Heart left ventricle (tissue), 16 donors: Measurements from ENCODE around the gene SLC6A18. TPM values are rescaled to one million over a fixed set of nuclear protein-coding genes. Genes with fewer than 3 reads are reported as not detected.

Source experiments
- ATAC-seq, 4 donors: fragments of 200-7000 bp; cut with Tn5 transposase; one replicate each; pipeline ENCODE4 v1.9.1; 2020 to 2022; ENCODE audit warnings: moderate library complexity in 4 of 4, mild to moderate bottlenecking in 3 of 4, moderate number of reproducible peaks in 1 of 4
- DNase-seq, 5 donors: peaks; one replicate each; pipeline ENCODE4 v3.0.0-alpha.2; 2020
- H3K27ac ChIP-seq, 12 donors: fragments of 200-600 bp; sonication (generic) in 4 of 12; one replicate each; pipeline versions ENCODE4 v1.5.0 to v1.8.0; 2016 to 2022; ENCODE audit warnings: mild to moderate bottlenecking in 2 of 12
- H3K27me3 ChIP-seq, 9 donors: fragments of 200-600 bp; sonication (generic) in 2 of 9; one replicate each; pipeline versions ENCODE4 v1.5.1 to v1.8.0; 2016 to 2022; ENCODE audit warnings: mild to moderate bottlenecking in 3 of 9
- H3K36me3 ChIP-seq, 9 donors: fragments of 200-600 bp; sonication (generic) in 2 of 9; one replicate each; pipeline versions ENCODE4 v1.5.0 to v1.8.0; 2018 to 2022; ENCODE audit warnings: mild to moderate bottlenecking in 2 of 9
- H3K4me1 ChIP-seq, 12 donors: fragments of 200-600 bp; sonication (generic) in 4 of 12; one replicate each; pipeline versions ENCODE4 v1.5.0 to v1.8.0; 2016 to 2022; ENCODE audit warnings: mild to moderate bottlenecking in 3 of 12
- H3K4me3 ChIP-seq, 12 donors: fragments of 200-600 bp; sonication (generic) in 4 of 12; one replicate each; pipeline versions ENCODE4 v1.5.0 to v1.8.0; 2017 to 2022; ENCODE audit warnings: mild to moderate bottlenecking in 9 of 12, moderate library complexity in 4 of 12
- H3K9me3 ChIP-seq, 12 donors: fragments of 200-600 bp; sonication (generic) in 4 of 12; one replicate each; pipeline versions ENCODE4 v1.5.0 to v1.8.0; 2016 to 2022; ENCODE audit warnings: mild to moderate bottlenecking in 1 of 12
- POLR2A ChIP-seq, 2 donors: fragments of 450-650 bp; IDR thresholded peaks; one replicate each; pipeline ENCODE4 v1.6.1; 2017; ENCODE audit warnings: antibody characterized with exemption in 2 of 2, mild to moderate bottlenecking in 2 of 2, moderate library complexity in 2 of 2
- WGBS, 4 donors: extraction: QIAGEN DNeasy Blood & Tissue Kit in 2 of 4; methylation state at CpG; one replicate each; pipeline versions ENCODE4 v1.1.5 to v1.1.7; 2013 to 2018; 5-methylcytosine and 5-hydroxymethylcytosine counted together
- intact Hi-C, 10 donors: fragments of 100-400 bp; cut with DNase I; formaldehyde crosslinking; loops; one replicate each; pipeline versions ENCODE4 v1.11.1 to v1.14.2; 2022
- polyA plus RNA-seq, 2 donors: library from polyadenylated mRNA; stranded (reverse); fragments of 200-250 nt; gene quantifications; one replicate each; pipeline ENCODE4 v1.2.3, GENCODE V29; 2013
- total RNA-seq, 9 donors: library from RNA; depleted of rRNA in 2 of 9; stranded (reverse); fragments of >200 nt in 2 of 9; fragmentation: NEBNext Ultra II Directional in 3 of 9; extraction: Animal tissue kit (Norgen Biotek cat#: 25700) in 3 of 9; gene quantifications; one replicate each; pipeline versions ENCODE4 v1.1.0 to v1.2.4, GENCODE V29; 2016 to 2023
- TF ChIP-seq, protein P1 (sequence below), 12 donors: fragments of 200-600 bp; sonication (generic) in 4 of 12; IDR thresholded peaks; one replicate each; pipeline versions ENCODE4 v1.5.0 to v1.8.0; 2018 to 2022; ENCODE audit warnings: antibody characterized with exemption in 12 of 12, mild to moderate bottlenecking in 5 of 12
- donor health status: ischemic (EF 13 %, LVEDD 7.1; RV severe dilation, severe dysfunction).
- donor health status: healthy with polysubstance abuse.
- donor health status: DM: no; HTN: yes; CAD: no.
- donor health status: DM: no; HTN: no; CAD: no.
- donor health status: ischemic (EF 25% LVEDD 6.9; RV normal size, moderate dysfunction).
- donor health status: ischemic (EF 25% LVEDD 5.7; RV mildly dilated, moderate dysfunction).
- donor health status: healthy.
- donor health status: DM: yes; HTN: yes; CAD: no.
- donor health status: ischemic (EF 35%, LVEDD 5.7; RV mildly dilated, moderate dysfunction).
- donor health status: nonischemic (EF 11% LVEDD 7.7; RV severe dilation, severe dysfunction).
- donor health status: DM: yes; HTN: yes; CAD: no.
- donor health status: PGD.
- donor health status: ischemic (EF 29% LVEDD 5.4; RV normal size, mild dysfunction).
- donor health status: nonischemic (EF 23%, LVEDD 6.1; RV moderate dilation, normal function).

SLC6A18 gene
- total and polyA plus RNA-seq, 11 donors = not detected

DNA sequence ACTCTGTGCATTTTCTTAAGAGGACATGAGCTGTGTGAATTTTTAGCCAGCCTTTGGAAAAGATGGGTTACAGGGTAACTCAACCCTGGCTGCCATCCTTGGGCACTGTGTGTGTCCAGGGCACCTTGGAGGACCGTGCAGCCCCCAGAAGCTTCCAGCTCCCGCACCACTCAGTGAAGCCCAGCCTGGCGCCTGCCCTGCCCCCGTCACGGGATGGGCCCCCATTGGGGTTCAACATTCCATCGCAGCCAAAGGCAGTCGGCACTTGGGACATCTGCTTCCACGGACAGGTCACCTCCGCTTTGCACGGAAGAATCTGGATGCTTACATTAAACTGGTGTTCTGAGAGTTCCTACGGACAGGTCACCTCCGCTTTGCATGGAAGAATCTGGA lies 1.9 kb upstream of the SLC6A18 start:
- no peak for ATAC-seq
- H3K9me3 ChIP-seq = no peaks in the 10 kb centered on the region
- TF ChIP-seq, protein P1, sequence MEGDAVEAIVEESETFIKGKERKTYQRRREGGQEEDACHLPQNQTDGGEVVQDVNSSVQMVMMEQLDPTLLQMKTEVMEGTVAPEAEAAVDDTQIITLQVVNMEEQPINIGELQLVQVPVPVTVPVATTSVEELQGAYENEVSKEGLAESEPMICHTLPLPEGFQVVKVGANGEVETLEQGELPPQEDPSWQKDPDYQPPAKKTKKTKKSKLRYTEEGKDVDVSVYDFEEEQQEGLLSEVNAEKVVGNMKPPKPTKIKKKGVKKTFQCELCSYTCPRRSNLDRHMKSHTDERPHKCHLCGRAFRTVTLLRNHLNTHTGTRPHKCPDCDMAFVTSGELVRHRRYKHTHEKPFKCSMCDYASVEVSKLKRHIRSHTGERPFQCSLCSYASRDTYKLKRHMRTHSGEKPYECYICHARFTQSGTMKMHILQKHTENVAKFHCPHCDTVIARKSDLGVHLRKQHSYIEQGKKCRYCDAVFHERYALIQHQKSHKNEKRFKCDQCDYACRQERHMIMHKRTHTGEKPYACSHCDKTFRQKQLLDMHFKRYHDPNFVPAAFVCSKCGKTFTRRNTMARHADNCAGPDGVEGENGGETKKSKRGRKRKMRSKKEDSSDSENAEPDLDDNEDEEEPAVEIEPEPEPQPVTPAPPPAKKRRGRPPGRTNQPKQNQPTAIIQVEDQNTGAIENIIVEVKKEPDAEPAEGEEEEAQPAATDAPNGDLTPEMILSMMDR (IDR thresholded peaks at IDR 0.05) = no peak
- no peak for TF ChIP-seq POLR2A (IDR thresholded peaks at IDR 0.05)
- no peaks in the 10 kb centered on the region for H3K4me1 ChIP-seq
- intact Hi-C loops = loop anchor here in 1 of 10 donors (5.0 kb wide), 1 partner anchor 179 kb away; no protein-coding TSS in a partner anchor
- no peaks in the 10 kb centered on the region for H3K36me3 ChIP-seq
- 84 to 91% (median 86%) methylated on average over 12 of the region's 12 CpGs for WGBS, 4 donors
- no peak for DNase-seq
- no peak overlapping the region for H3K27ac ChIP-seq
- peaks cover 0 to 8% (median 0%) of the 10 kb centered on the region in 9 donors for H3K27me3 ChIP-seq
- H3K4me3 ChIP-seq = no peak overlapping the region

DNA sequence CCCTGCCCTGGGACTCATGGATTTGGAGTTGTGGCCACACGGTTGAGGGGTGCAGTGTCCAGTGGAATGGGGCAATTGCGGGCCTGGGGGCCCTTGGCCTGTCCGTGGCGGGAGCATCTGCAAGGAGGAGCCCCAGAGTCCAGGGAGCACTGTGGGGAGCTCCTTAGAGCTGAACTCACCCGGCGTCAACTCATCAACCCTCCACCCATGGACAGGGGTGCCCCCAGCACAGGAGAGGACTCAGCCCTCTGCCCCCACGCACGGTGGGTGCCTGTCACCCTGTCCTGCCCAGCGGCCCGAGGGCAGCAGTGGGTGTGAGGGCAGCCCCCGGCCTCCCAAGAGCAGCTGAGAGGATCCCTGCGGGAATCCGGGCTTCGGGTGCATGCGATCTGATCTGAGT lies 550 bp upstream of the SLC6A18 start:
- TF ChIP-seq POLR2A (IDR thresholded peaks at IDR 0.05) = no peak

DNA sequence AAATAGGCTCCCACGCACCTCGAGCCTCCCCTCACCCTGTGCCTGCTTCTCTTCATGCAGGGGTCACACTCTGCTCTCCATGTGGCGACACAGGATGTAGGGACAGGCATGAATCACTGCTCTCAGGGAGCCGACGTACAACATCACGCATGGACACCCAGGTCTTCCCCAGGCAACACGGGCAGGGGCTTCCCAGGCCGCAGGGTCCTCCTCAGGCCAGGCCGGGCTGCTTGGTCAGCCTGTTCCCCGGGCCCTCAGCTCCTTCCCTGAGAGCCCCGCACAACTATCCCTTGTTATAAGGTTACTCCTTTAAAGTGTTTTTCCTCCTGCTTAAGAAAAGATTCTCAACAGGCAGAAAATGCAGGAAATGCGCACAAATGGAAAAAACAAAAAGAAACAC lies 1.1 kb downstream of the SLC6A18 start:
- 72 to 82% (median 76%) methylated on average over 7 to 12 of the region's 12 CpGs for WGBS, 4 donors
- H3K4me1 ChIP-seq = no peaks in the 10 kb centered on the region
- no peak for ATAC-seq
- H3K27me3 ChIP-seq = peaks cover 0 to 6% (median 0%) of the 10 kb centered on the region in 9 donors
- no peak overlapping the region for H3K4me3 ChIP-seq
- no peak for TF ChIP-seq POLR2A (IDR thresholded peaks at IDR 0.05)
- TF ChIP-seq, protein P1 (IDR thresholded peaks at IDR 0.05) = no peak
- intact Hi-C loops = no loop called here
- no peaks in the 10 kb centered on the region for H3K36me3 ChIP-seq
- no peak for DNase-seq
- no peak overlapping the region for H3K27ac ChIP-seq
- H3K9me3 ChIP-seq = no peaks in the 10 kb centered on the region

More for the DNA sequence above, 550 bp upstream of the SLC6A18 start:
- 83 to 85% (median 84%) methylated on average over 8 to 15 of the region's 15 CpGs for WGBS, 4 donors
- Histone ChIP-seq H3K4me1 (no peaks in the 10 kb centered on the region), H3K9me3 (no peaks in the 10 kb centered on the region), H3K4me3 (no peak overlapping the region), H3K27me3 (peaks cover 0 to 4% (median 0%) of the 10 kb centered on the region in 9 donors), H3K27ac (no peak overlapping the region), H3K36me3 (no peaks in the 10 kb centered on the region)
- DNase-seq = no peak
- no peak for ATAC-seq
- intact Hi-C loops = loop anchor here in 1 of 10 donors (5.0 kb wide), 1 partner anchor 178 kb away; no protein-coding TSS in a partner anchor

DNA sequence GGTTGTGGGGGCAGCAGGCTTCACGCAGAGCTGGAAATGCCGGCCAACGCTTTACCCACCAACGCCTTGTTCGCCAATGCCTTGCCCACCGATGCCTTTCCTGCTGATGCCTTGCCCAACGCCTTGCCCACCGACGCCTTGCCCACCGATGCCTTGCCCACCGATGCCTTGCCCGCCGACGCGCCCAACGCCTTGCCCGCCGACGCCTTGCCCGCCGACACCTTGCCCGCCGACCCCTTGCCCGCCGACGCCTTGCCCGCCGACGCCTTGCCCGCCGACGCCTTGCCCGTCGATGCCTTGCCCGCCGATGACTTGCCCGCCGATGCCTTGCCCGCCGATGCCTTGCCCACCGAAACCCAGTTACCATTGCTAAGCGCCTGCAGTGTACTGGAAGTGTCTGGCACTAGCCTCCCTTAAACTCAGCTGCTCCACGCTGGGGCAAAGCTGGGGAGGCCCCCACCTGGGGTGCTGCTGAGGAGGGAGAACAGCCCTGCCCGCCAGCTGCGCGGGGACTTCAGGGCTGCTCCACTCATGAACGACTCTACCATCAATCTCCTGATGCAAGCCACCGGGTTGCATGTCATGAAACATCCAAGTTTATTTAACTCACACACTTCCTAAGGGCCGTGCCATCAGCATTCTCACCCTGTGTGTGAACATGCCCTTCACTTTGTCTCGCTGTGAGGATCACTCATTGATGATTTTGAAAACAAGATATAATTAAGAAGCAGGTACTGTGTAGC lies 1.8 kb downstream of the SLC6A18 start:
- no peak overlapping the region for H3K4me3 ChIP-seq
- DNase-seq (no peak), ATAC-seq (no peak)
- intact Hi-C loops = no loop called here
- no peaks in the 10 kb centered on the region for H3K36me3 ChIP-seq
- no peaks in the 10 kb centered on the region for H3K4me1 ChIP-seq
- peaks cover 0 to 6% (median 0%) of the 10 kb centered on the region in 9 donors for H3K27me3 ChIP-seq
- WGBS, 4 donors = 89 to 91% (median 89%) methylated on average over 49 to 50 of the region's 50 CpGs
- H3K9me3 ChIP-seq = no peaks in the 10 kb centered on the region
- TF ChIP-seq, protein P1 (IDR thresholded peaks at IDR 0.05) = no peak
- TF ChIP-seq POLR2A (IDR thresholded peaks at IDR 0.05) = no peak
- no peak overlapping the region for H3K27ac ChIP-seq
